ENCODE results near the gene PDZK1IP1. TPM values are rescaled to one million over a fixed set of nuclear protein-coding genes. Genes with fewer than 3 reads are reported as not detected.

Gene PDZK1IP1
- total and polyA plus RNA-seq, 2 of the 4 experiments (the other 2 are of a cell fraction) = not detected

DNA sequence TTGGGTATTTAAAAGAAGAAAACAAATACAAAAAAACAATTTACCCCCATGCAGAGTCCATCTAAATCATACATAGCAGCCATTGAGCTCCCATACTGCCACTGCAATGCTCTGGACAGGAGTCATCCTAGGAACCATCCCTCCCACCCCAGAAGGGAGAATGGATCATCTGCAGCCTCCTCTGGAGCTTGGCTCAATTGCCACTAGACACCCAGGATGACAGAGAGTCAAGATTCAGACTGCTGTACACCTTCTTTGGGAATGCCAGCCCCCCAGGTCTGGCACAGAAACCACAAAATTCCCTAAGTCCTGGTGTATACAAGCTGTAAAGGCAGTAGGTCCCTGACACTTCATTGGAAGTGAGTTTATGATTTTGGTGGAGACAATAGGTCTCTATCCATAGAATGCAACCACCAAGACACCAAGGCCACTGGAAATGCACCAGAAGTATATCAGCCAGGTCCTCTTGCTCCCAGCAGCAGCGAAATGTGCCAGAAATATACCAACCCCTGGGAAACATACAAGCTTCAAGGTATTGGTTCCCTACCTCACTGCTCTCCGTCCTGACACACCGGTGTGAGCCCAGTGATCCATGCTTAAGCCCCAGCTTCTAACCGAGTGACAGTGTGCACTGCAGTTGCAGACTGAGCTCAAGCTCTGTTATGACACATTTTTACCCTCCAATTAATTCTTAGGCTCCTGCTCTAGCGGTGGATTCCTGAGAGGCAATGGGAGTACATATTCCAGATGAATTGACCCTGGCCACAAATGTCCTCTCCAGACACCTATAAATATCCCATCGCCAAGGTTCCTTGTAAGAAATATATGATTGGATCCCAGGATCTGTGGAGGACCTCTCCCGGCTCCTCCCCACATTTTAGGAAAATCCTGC lies 37.8 kb upstream of the PDZK1IP1 start:
- Histone ChIP-seq H4K5ac (ENCODE audit: low read depth, low read length) (no peak overlapping the region), H3K9me1 (ENCODE audit: insufficient read depth, low read length) (no peaks in the 10 kb centered on the region; the same call in 1 of the 2 replicates), H3K56ac (ENCODE audit: extremely low read depth, insufficient read depth, low read length) (no peak overlapping the region), H3K79me1 (ENCODE audit: low read depth in 1 of 2, low read length in 2 of 2) (no peaks in the 10 kb centered on the region), H3K9me3 (ENCODE audit: control insufficient read depth, insufficient read depth, low read length) (peaks cover 24% of the 10 kb centered on the region), H3K4me2 (ENCODE audit: low read depth, low read length) (no peak overlapping the region), H3K14ac (replicated peaks; ENCODE audit: low read depth, low read length) (no peak overlapping the region), H2BK5ac (ENCODE audit: low read depth, low read length, poor library complexity, severe bottlenecking) (no peak overlapping the region), H2BK15ac (ENCODE audit: low read depth, low read length) (no peak overlapping the region), H2AK5ac (ENCODE audit: low read depth, low read length) (no peak overlapping the region), H3K27ac (ENCODE audit: insufficient read depth, low read length) (no peak overlapping the region), H3K18ac (ENCODE audit: low read depth, low read length) (no peak overlapping the region), H3K23ac (ENCODE audit: low read depth, low read length) (no peak overlapping the region), H4K20me1 (ENCODE audit: insufficient read depth, low read length) (peaks cover 11% of the 10 kb centered on the region; the same call in 1 of the 2 replicates), H4K91ac (ENCODE audit: insufficient read depth, low read depth, low read length) (no peak overlapping the region), H2AK9ac (replicated peaks; ENCODE audit: low read depth, low read length, poor library complexity) (no peak overlapping the region), H3K9ac (ENCODE audit: low read depth, low read length) (no peak overlapping the region), H3K4ac (ENCODE audit: low read depth, low read length) (no peak overlapping the region), H2BK20ac (ENCODE audit: low read depth, low read length) (no peak overlapping the region), H2BK120ac (ENCODE audit: low read depth, low read length) (no peak overlapping the region), H3K4me1 (ENCODE audit: control insufficient read depth, insufficient read depth, low read length) (peaks cover 6% of the 10 kb centered on the region), H2AFZ (replicated peaks; ENCODE audit: low read length, poor library complexity) (no peak overlapping the region), H4K8ac (ENCODE audit: low read depth in 2 of 2, low read length in 2 of 2) (no peak overlapping the region), H3K36me3 (ENCODE audit: control insufficient read depth, insufficient read depth, low read length) (no peaks in the 10 kb centered on the region), H3K4me3 (ENCODE audit: insufficient read depth, low read depth, low read length) (no peak overlapping the region), H3K27me3 (ENCODE audit: control insufficient read depth, insufficient read depth, low read length) (peaks cover 99% of the 10 kb centered on the region)
- DNase-seq (no peak), ATAC-seq (ENCODE audit: low read depth) (no peak)
- no peak for TF ChIP-seq BHLHE40 (IDR thresholded peaks at IDR 0.05; ENCODE audit: low read depth, low read length)
- TF ChIP-seq SMC3 (IDR thresholded peaks at IDR 0.05; ENCODE audit: low read depth, low read length) = no peak
- TF ChIP-seq, protein P1, sequence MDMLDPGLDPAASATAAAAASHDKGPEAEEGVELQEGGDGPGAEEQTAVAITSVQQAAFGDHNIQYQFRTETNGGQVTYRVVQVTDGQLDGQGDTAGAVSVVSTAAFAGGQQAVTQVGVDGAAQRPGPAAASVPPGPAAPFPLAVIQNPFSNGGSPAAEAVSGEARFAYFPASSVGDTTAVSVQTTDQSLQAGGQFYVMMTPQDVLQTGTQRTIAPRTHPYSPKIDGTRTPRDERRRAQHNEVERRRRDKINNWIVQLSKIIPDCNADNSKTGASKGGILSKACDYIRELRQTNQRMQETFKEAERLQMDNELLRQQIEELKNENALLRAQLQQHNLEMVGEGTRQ (IDR thresholded peaks at IDR 0.05; ENCODE audit: low read depth, low read length) = no peak
- TF ChIP-seq MXI1 (IDR thresholded peaks at IDR 0.05; ENCODE audit: borderline replicate concordance, low read depth, low read length) = no peak
- no peak for TF ChIP-seq FOS (IDR thresholded peaks at IDR 0.05; ENCODE audit: low read depth, low read length)
- TF ChIP-seq CHD1 (IDR thresholded peaks at IDR 0.05; ENCODE audit: low read depth, low read length) = no peak
- TF ChIP-seq, protein P2, sequence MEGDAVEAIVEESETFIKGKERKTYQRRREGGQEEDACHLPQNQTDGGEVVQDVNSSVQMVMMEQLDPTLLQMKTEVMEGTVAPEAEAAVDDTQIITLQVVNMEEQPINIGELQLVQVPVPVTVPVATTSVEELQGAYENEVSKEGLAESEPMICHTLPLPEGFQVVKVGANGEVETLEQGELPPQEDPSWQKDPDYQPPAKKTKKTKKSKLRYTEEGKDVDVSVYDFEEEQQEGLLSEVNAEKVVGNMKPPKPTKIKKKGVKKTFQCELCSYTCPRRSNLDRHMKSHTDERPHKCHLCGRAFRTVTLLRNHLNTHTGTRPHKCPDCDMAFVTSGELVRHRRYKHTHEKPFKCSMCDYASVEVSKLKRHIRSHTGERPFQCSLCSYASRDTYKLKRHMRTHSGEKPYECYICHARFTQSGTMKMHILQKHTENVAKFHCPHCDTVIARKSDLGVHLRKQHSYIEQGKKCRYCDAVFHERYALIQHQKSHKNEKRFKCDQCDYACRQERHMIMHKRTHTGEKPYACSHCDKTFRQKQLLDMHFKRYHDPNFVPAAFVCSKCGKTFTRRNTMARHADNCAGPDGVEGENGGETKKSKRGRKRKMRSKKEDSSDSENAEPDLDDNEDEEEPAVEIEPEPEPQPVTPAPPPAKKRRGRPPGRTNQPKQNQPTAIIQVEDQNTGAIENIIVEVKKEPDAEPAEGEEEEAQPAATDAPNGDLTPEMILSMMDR (conservative IDR thresholded peaks at IDR 0.05; ENCODE audit: low read depth, low read length) = no peak
- TF ChIP-seq MAFK (IDR thresholded peaks at IDR 0.05; ENCODE audit: low read depth, low read length) = no peak
- TF ChIP-seq RAD21 (IDR thresholded peaks at IDR 0.05; ENCODE audit: low read length) = no peak
- no peak for TF ChIP-seq MAZ (IDR thresholded peaks at IDR 0.05; ENCODE audit: borderline replicate concordance, low read depth, low read length)
- in situ Hi-C loops (cut with MboI; ENCODE audit: low sequenced_read_pairs) (no loop called here), intact Hi-C loops (cut with micrococcal nuclease) (no loop called here), dilution Hi-C loops (cut with HindIII; ENCODE audit: low sequenced_read_pairs, unreplicated experiment) (no loop called here)
- WGBS, 2 experiments (ENCODE audit: extremely low coverage in 2 of 2, insufficient read length in 1 of 2) = 16% methylated on average over 3 of the region's 7 CpGs; no CpG with 5 or more reads in 1 of the 2 experiments
- BruUV-seq (replicated peaks) = no TSS peak
- CTCF ChIA-PET = interaction anchor here (0.7 to 1.6 kb wide), 3 partner anchors 34 to 48 kb away, joined by 3 to 4 read pairs (median 3); no protein-coding TSS in a partner anchor
- POLR2A ChIA-PET (ENCODE audit: unreplicated experiment) = interaction anchor here (0.5 kb wide), 1 partner anchor 36 kb away, joined by 8 read pairs; no protein-coding TSS in a partner anchor
